Esophagus muscularis mucosa (tissue), 4 donors: ENCODE data around the gene ELFN1. TPM values are rescaled to one million over a fixed set of nuclear protein-coding genes. Genes with fewer than 3 reads are reported as not detected.

Source experiments
- DNase-seq: peaks from one replicate; pipeline ENCODE4 v3.0.0-alpha.2; 2017; ENCODE audit errors: extremely low spot score
- H3K27ac ChIP-seq, 4 donors: fragments of 200-600 bp; sonication (generic); replicated peaks in 1 of 4; 1 replicate in 3 of 4; 2 replicates in 1 of 4; pipeline ENCODE4 v1.5.1; 2016 to 2019; ENCODE audit warnings: mild to moderate bottlenecking in 1 of 4
- H3K27me3 ChIP-seq, 4 donors: fragments of 200-600 bp; sonication (generic); one replicate each; pipeline versions ENCODE4 v1.5.1 to v1.6.0; 2016 to 2019
- H3K36me3 ChIP-seq, 4 donors: fragments of 200-600 bp; sonication (generic); one replicate each; pipeline ENCODE4 v1.5.1; 2016 to 2019
- H3K4me1 ChIP-seq, 4 donors: fragments of 200-600 bp; sonication (generic); one replicate each; pipeline ENCODE4 v1.5.1; 2016 to 2019
- H3K4me3 ChIP-seq, 4 donors: fragments of 200-600 bp; sonication (generic); 1 replicate in 2 of 4; 2 replicates in 2 of 4; pipeline ENCODE4 v1.5.1; 2016 to 2019; ENCODE audit warnings: mild to moderate bottlenecking in 4 of 4, moderate library complexity in 1 of 4
- H3K9me3 ChIP-seq, 4 donors: fragments of 200-600 bp; sonication (generic); 1 replicate in 3 of 4; 2 replicates in 1 of 4; pipeline ENCODE4 v1.5.1; 2016 to 2019
- CTCF ChIP-seq, 3 experiments: fragments of 200-600 bp in 2 of 3; fragments of 450-650 bp in 1 of 3; sonication (generic) in 2 of 3; IDR thresholded peaks; one replicate each; pipeline ENCODE4 v1.5.1; 2017 to 2019; ENCODE audit warnings: antibody characterized with exemption in 3 of 3, mild to moderate bottlenecking in 2 of 3, moderate library complexity in 1 of 3
- EP300 ChIP-seq: sonication (generic); formaldehyde crosslinking; IDR thresholded peaks from one replicate; pipeline ENCODE4 v1.6.1; 2017; ENCODE audit warnings: antibody characterized with exemption
- POLR2A ChIP-seq: fragments of 450-650 bp; IDR thresholded peaks from one replicate; pipeline ENCODE4 v1.6.1; 2017; ENCODE audit warnings: antibody characterized with exemption, moderate library complexity, mild to moderate bottlenecking, low read depth
- POLR2AphosphoS5 ChIP-seq, 2 donors: sonication (generic); formaldehyde crosslinking; IDR thresholded peaks; one replicate each; pipeline ENCODE4 v1.6.1; 2017; ENCODE audit warnings: antibody characterized with exemption in 2 of 2
- WGBS: methylation state at CpG from one replicate; pipeline ENCODE4 v1.1.5; 2018; 5-methylcytosine and 5-hydroxymethylcytosine counted together
- intact Hi-C: fragments of 100-400 bp; cut with DNase I; formaldehyde crosslinking; loops from one replicate; pipeline ENCODE4 v1.15.1; 2023
- total RNA-seq, 4 donors: library from RNA; depleted of rRNA; stranded (reverse); fragments of >200 nt; gene quantifications; one replicate each; pipeline versions ENCODE4 v1.1.0 to v1.2.1, GENCODE V29; 2016

The ELFN1 gene
- total RNA-seq, 4 donors from 2014 or later, result 0.86 to 3.3 (median 1.9) TPM

GRCh38 chr7:1697499-1698125, 27.5 kb downstream of the ELFN1 start:
- intact Hi-C loops, result no loop called here
- WGBS, result 86% methylated on average over 16 of the region's 18 CpGs
- Histone ChIP-seq H3K27me3 (peaks cover 0 to 49% (median 0%) of the 10 kb centered on the region in 4 donors), H3K4me1 (peaks cover 0 to 3% (median under 1%) of the 10 kb centered on the region in 4 donors), H3K36me3 (peaks cover 0 to 7% (median 0%) of the 10 kb centered on the region in 4 donors), H3K27ac (no peak overlapping the region), H3K9me3 (peaks cover 0 to 12% (median 8%) of the 10 kb centered on the region in 4 donors), H3K4me3 (no peak overlapping the region)
- TF ChIP-seq EP300 (no peak), POLR2AphosphoS5 (IDR thresholded peaks at IDR 0.05) (no peak), POLR2A (no peak), CTCF (IDR thresholded peaks at IDR 0.05) (no peak)
- no peak for DNase-seq

GRCh38 chr7:1698201-1698600, 28.1 kb downstream of the ELFN1 start:
- Histone ChIP-seq H3K4me3 (no peak overlapping the region), H3K27ac (no peak overlapping the region), H3K9me3 (peaks cover 0 to 17% (median 14%) of the 10 kb centered on the region in 4 donors), H3K27me3 (peaks cover 0 to 43% (median 0%) of the 10 kb centered on the region in 4 donors), H3K36me3 (peaks cover 0 to 5% (median 0%) of the 10 kb centered on the region in 4 donors), H3K4me1 (peaks cover 0 to 3% (median 0%) of the 10 kb centered on the region in 4 donors)
- DNase-seq, result no peak
- intact Hi-C loops, result no loop called here
- TF ChIP-seq EP300 (no peak), CTCF (IDR thresholded peaks at IDR 0.05) (no peak), POLR2AphosphoS5 (IDR thresholded peaks at IDR 0.05) (no peak), POLR2A (no peak)
- 63% methylated on average over 9 of the region's 9 CpGs for WGBS

GRCh38 chr7:1698951-1699350, 28.9 kb downstream of the ELFN1 start:
- H3K4me1 ChIP-seq, result peaks cover 0 to 3% (median 0%) of the 10 kb centered on the region in 4 donors

GRCh38 chr7:1700086-1700485, 30.0 kb downstream of the ELFN1 start:
- no peak for DNase-seq
- peaks cover 0 to 4% (median 0%) of the 10 kb centered on the region in 4 donors for H3K36me3 ChIP-seq

More at GRCh38 chr7:1698951-1699350, 28.9 kb downstream of the ELFN1 start:
- no peak overlapping the region for H3K27ac ChIP-seq
- TF ChIP-seq CTCF (IDR thresholded peaks at IDR 0.05) (no peak), POLR2A (no peak), POLR2AphosphoS5 (IDR thresholded peaks at IDR 0.05) (no peak), EP300 (no peak)
- DNase-seq, result no peak
- peaks cover 0 to 22% (median 20%) of the 10 kb centered on the region in 4 donors for H3K9me3 ChIP-seq
- H3K36me3 ChIP-seq, result peaks cover 0 to 4% (median 0%) of the 10 kb centered on the region in 4 donors
- 95% methylated on average over 6 of the region's 6 CpGs for WGBS
- no peak overlapping the region for H3K4me3 ChIP-seq
- intact Hi-C loops, result no loop called here
- peaks cover 0 to 42% (median 0%) of the 10 kb centered on the region in 4 donors for H3K27me3 ChIP-seq

More at GRCh38 chr7:1700086-1700485, 30.0 kb downstream of the ELFN1 start:
- WGBS, result 88% methylated on average over 11 of the region's 11 CpGs
- Histone ChIP-seq H3K4me1 (no peaks in the 10 kb centered on the region), H3K4me3 (no peak overlapping the region), H3K9me3 (peaks cover 0 to 24% (median 20%) of the 10 kb centered on the region in 4 donors), H3K27ac (no peak overlapping the region), H3K27me3 (peaks cover 0 to 42% (median 0%) of the 10 kb centered on the region in 4 donors)
- no peak for TF ChIP-seq EP300
- no peak for TF ChIP-seq POLR2AphosphoS5 (IDR thresholded peaks at IDR 0.05)
- no peak for TF ChIP-seq CTCF (IDR thresholded peaks at IDR 0.05)
- no peak for TF ChIP-seq POLR2A
- intact Hi-C loops, result no loop called here
